Effector CD4-positive, alpha-beta T cell (primary cell): Measurements from ENCODE around the gene VHLL. TPM values are rescaled to one million over a fixed set of nuclear protein-coding genes. Genes with fewer than 3 reads are reported as not detected.
"Not testable (repeated sequence)": the region's sequence is repeated elsewhere in the genome, so short reads cannot be mapped to it uniquely, and the experiment has no call there.

Experiments
- DNase-seq: peaks from one replicate; pipeline ENCODE4 v3.0.0-alpha.2; 2020
- total RNA-seq: gene quantifications from one replicate; lab custom pipeline; 2026; lab: John Stamatoyannopoulos, UW

The VHLL gene
- total RNA-seq: not detected

- no peak for DNase-seq
Observed at GRCh38 chr1:156298852-156299357, at the start of gene VHLL. Gene VHLL (minus strand): TSS chr1:156299307. CDS start chr1:156299189, 118 bp downstream.

GRCh38 chr1:156347331-156347730 is 48.2 kb upstream of the VHLL start:
- DNase-seq: no peak

- no peak for DNase-seq
Observed at GRCh38 chr1:156346636-156347035, 47.5 kb upstream of the VHLL start.

GRCh38 chr1:156346035-156346434 is 46.9 kb upstream of the VHLL start:
- DNase-seq: not testable (repeated sequence)

GRCh38 chr1:156344409-156344808 is 45.3 kb upstream of the VHLL start:
- DNase-seq: no peak

- no peak for DNase-seq
Observed at GRCh38 chr1:156342166-156342955, 43.3 kb upstream of the VHLL start.

- DNase-seq: peak; percentile 99
Observed at GRCh38 chr1:156338180-156338976, 39.3 kb upstream of the VHLL start, which contains the start of the genes CCT3 and TSACC. Gene CCT3 (minus strand): TSS chr1:156338292. CDS start chr1:156338184, 108 bp downstream. Gene TSACC (plus strand): TSS chr1:156338526. CDS start chr1:156339758, 1,232 bp downstream.

- DNase-seq: no peak
Observed at GRCh38 chr1:156337888-156338179, 38.7 kb upstream of the VHLL start.

GRCh38 chr1:156337052-156337887 is 38.2 kb upstream of the VHLL start:
- no peak for DNase-seq

- DNase-seq: no peak
Observed at GRCh38 chr1:156336242-156336641, 37.1 kb upstream of the VHLL start.

GRCh38 chr1:156323179-156323578 is 24.1 kb upstream of the VHLL start:
- not testable (repeated sequence) for DNase-seq

GRCh38 chr1:156320560-156320959 is 21.5 kb upstream of the VHLL start:
- no peak for DNase-seq

- no peak for DNase-seq
Observed at GRCh38 chr1:156319664-156320063, 20.6 kb upstream of the VHLL start.

GRCh38 chr1:156316909-156317308 is 17.8 kb upstream of the VHLL start:
- DNase-seq: no peak

- DNase-seq: no peak
Observed at GRCh38 chr1:156310962-156311361, 11.9 kb upstream of the VHLL start.

GRCh38 chr1:156308078-156308477 is 9.0 kb upstream of the VHLL start:
- DNase-seq: no peak

- no peak for DNase-seq
Observed at GRCh38 chr1:156305215-156305614, 6.1 kb upstream of the VHLL start.

- DNase-seq: no peak
Observed at GRCh38 chr1:156303241-156303640, 4.1 kb upstream of the VHLL start.

GRCh38 chr1:156295391-156295947 is 3.6 kb downstream of the VHLL start, which contains the start of gene GLMP:
Gene GLMP (minus strand): TSS chr1:156295679. CDS start chr1:156295645, 34 bp downstream.
- peak; percentile 53 for DNase-seq

- DNase-seq: no peak
Observed at GRCh38 chr1:156293895-156294294, 5.2 kb downstream of the VHLL start.

- DNase-seq: no peak
Observed at GRCh38 chr1:156293098-156293434, 6.0 kb downstream of the VHLL start.
